HEK293 (cell line): ENCODE results near the gene MED8.

ENCODE experiments used
- CTCF ChIA-PET: fragments of 350-600 bp; formaldehyde crosslinking; extraction: SDS; loops from one replicate; lab custom pipeline; 2021; ENCODE audit warnings: antibody characterized with exemption; lab: Yijun Ruan, JAX
- POLR2A ChIA-PET: fragments of 300-600 bp; formaldehyde crosslinking; extraction: SDS; loops from one replicate; lab custom pipeline; 2020; ENCODE audit warnings: antibody characterized with exemption, inconsistent platforms; lab: Yijun Ruan, JAX
- H3K27ac ChIP-seq: fragments of 200-500 bp; sonication (Bioruptor generic); 2 replicates; pipeline ENCODE4 v1.5.1; 2014; ENCODE audit warnings: low read depth, low read length, control low read depth, inconsistent platforms; ENCODE audit errors: extremely low read depth
- H3K36me3 ChIP-seq, 2 experiments: fragments of 200-500 bp in 1 of 2; sonication (Bioruptor generic) in 1 of 2; 1 replicate in 1 of 2; 2 replicates in 1 of 2; pipeline ENCODE4 v1.5.1; 2014 to 2017; ENCODE audit warnings: inconsistent platforms in 2 of 2, low read length in 2 of 2; ENCODE audit not compliant: control insufficient read depth in 2 of 2, insufficient read depth in 1 of 2
- H3K4me1 ChIP-seq: fragments of 200-500 bp; sonication (Bioruptor generic); 2 replicates; pipeline ENCODE4 v1.5.1; 2014; ENCODE audit warnings: mild to moderate bottlenecking, low read length, inconsistent platforms; ENCODE audit not compliant: control insufficient read depth, insufficient read depth
- H3K4me3 ChIP-seq: 2 replicates; pipeline ENCODE4 v1.5.1; 2011; ENCODE audit warnings: low read depth, mild to moderate bottlenecking, control low read depth, low read length, moderate library complexity
- H3K9me3 ChIP-seq: fragments of 200-500 bp; sonication (Bioruptor generic); 2 replicates; pipeline ENCODE4 v1.5.1; 2014; ENCODE audit warnings: low read depth, low read length, inconsistent platforms; ENCODE audit not compliant: control insufficient read depth, insufficient read depth
- HOXC10 ChIP-seq: sonication (generic); formaldehyde crosslinking; IDR thresholded peaks from 2 replicates; pipeline ENCODE4 v1.8.1; 2023; ENCODE audit warnings: mild to moderate bottlenecking, missing genetic modification reagents
- KLF16 ChIP-seq: fragments of 450-650 bp; formaldehyde crosslinking; IDR thresholded peaks from 2 replicates; pipeline ENCODE4 v1.5.1; 2017; ENCODE audit warnings: missing biosample characterization, missing genetic modification characterization
- KLF7 ChIP-seq: fragments of 450-650 bp; formaldehyde crosslinking; IDR thresholded peaks from 2 replicates; pipeline ENCODE4 v1.5.1; 2016; ENCODE audit warnings: missing biosample characterization, missing genetic modification characterization, borderline replicate concordance
- OSR2 ChIP-seq: fragments of 450-650 bp; formaldehyde crosslinking; IDR thresholded peaks from 2 replicates; pipeline ENCODE4 v1.5.1; 2016; ENCODE audit warnings: missing biosample characterization, missing genetic modification characterization
- PRDM4 ChIP-seq: fragments of 450-650 bp; formaldehyde crosslinking; IDR thresholded peaks from 2 replicates; pipeline ENCODE4 v1.5.1; 2017; ENCODE audit warnings: missing biosample characterization, missing genetic modification characterization
- SCRT2 ChIP-seq: fragments of 450-650 bp; formaldehyde crosslinking; IDR thresholded peaks from 2 replicates; pipeline ENCODE4 v1.5.1; 2016; ENCODE audit warnings: missing biosample characterization, missing genetic modification characterization
- ZFP3 ChIP-seq: fragments of 450-650 bp; formaldehyde crosslinking; IDR thresholded peaks from 2 replicates; pipeline ENCODE4 v1.5.1; 2016; ENCODE audit warnings: low read depth, missing biosample characterization, missing genetic modification characterization
- ZFP37 ChIP-seq: fragments of 450-650 bp; formaldehyde crosslinking; IDR thresholded peaks from 2 replicates; pipeline ENCODE4 v1.5.1; 2016; ENCODE audit warnings: missing biosample characterization, missing genetic modification characterization
- ZNF10 ChIP-seq: fragments of 450-650 bp; formaldehyde crosslinking; IDR thresholded peaks from 2 replicates; pipeline ENCODE4 v1.5.1; 2017; ENCODE audit warnings: missing biosample characterization, missing genetic modification characterization
- ZNF112 ChIP-seq: fragments of 450-650 bp; formaldehyde crosslinking; IDR thresholded peaks from 2 replicates; pipeline ENCODE4 v1.5.0; 2017; ENCODE audit warnings: missing biosample characterization, missing genetic modification characterization
- ZNF155 ChIP-seq: fragments of 450-650 bp; formaldehyde crosslinking; IDR thresholded peaks from 2 replicates; pipeline ENCODE4 v1.5.1; 2016; ENCODE audit warnings: missing biosample characterization, missing genetic modification characterization
- ZNF2 ChIP-seq: fragments of 450-650 bp; formaldehyde crosslinking; IDR thresholded peaks from 2 replicates; pipeline ENCODE4 v1.5.1; 2016; ENCODE audit warnings: missing biosample characterization, missing genetic modification characterization
- ZNF211 ChIP-seq: fragments of 450-650 bp; formaldehyde crosslinking; IDR thresholded peaks from 2 replicates; pipeline ENCODE4 v1.5.1; 2016; ENCODE audit warnings: low read depth, missing biosample characterization, missing genetic modification characterization
- ZNF24 ChIP-seq: fragments of 450-650 bp; formaldehyde crosslinking; IDR thresholded peaks from 2 replicates; pipeline ENCODE4 v1.5.1; 2016; ENCODE audit warnings: missing biosample characterization, missing genetic modification characterization
- ZNF398 ChIP-seq: fragments of 450-650 bp; formaldehyde crosslinking; IDR thresholded peaks from 2 replicates; pipeline ENCODE4 v1.5.1; 2017; ENCODE audit warnings: missing biosample characterization, missing genetic modification characterization
- ZNF423 ChIP-seq: fragments of 450-650 bp; formaldehyde crosslinking; IDR thresholded peaks from 2 replicates; pipeline ENCODE4 v1.5.1; 2016; ENCODE audit warnings: missing biosample characterization, missing genetic modification characterization
- ZNF473 ChIP-seq: fragments of 450-650 bp; formaldehyde crosslinking; IDR thresholded peaks from 2 replicates; pipeline ENCODE4 v1.5.1; 2017; ENCODE audit warnings: missing biosample characterization, missing genetic modification characterization
- ZNF513 ChIP-seq: fragments of 450-650 bp; IDR thresholded peaks from 2 replicates; pipeline ENCODE4 v1.5.1; 2018; ENCODE audit warnings: missing biosample characterization, missing genetic modification characterization
- ZNF530 ChIP-seq: fragments of 450-650 bp; formaldehyde crosslinking; IDR thresholded peaks from 2 replicates; pipeline ENCODE4 v1.5.1; 2016; ENCODE audit warnings: low read depth, missing biosample characterization, missing genetic modification characterization
- ZNF629 ChIP-seq: fragments of 450-650 bp; formaldehyde crosslinking; IDR thresholded peaks from 2 replicates; pipeline ENCODE4 v1.5.1; 2017; ENCODE audit warnings: missing biosample characterization, missing genetic modification characterization
- ZSCAN18 ChIP-seq: fragments of 450-650 bp; formaldehyde crosslinking; IDR thresholded peaks from 2 replicates; pipeline ENCODE4 v1.5.1; 2016; ENCODE audit warnings: missing biosample characterization, missing genetic modification characterization

MED8 gene

GRCh38 chr1:43358121-43358745, 31.4 kb downstream of the MED8 start (continued):
- TF ChIP-seq ZNF24 (tag by site-specific recombination) = 0 out of 2 replicates have a peak, but pooled peaks have one; percentile 18

GRCh38 chr1:43357251-43357650, 32.3 kb downstream of the MED8 start:
- Histone ChIP-seq H3K4me3 (no peak overlapping the region), H3K36me3 (peaks cover 12 to 32% of the 10 kb centered on the region in 2 experiments), H3K4me1 (peaks cover 6% of the 10 kb centered on the region), H3K9me3 (no peaks in the 10 kb centered on the region), H3K27ac (no peak overlapping the region)
- ChIA-PET POLR2A (interaction anchor here (0.7 to 2.5 kb wide), 4 partner anchors 9 to 872 kb away, joined by 5 to 32 read pairs (median 14); no protein-coding TSS in a partner anchor), CTCF (interaction anchor here (0.7 kb wide), 1 partner anchor 57 kb away, joined by 4 read pairs; no protein-coding TSS in a partner anchor)
- TF ChIP-seq ZNF155 (tag by site-specific recombination) (no peak), KLF16 (tag by site-specific recombination) (no peak), ZNF629 (tag by site-specific recombination) (no peak), HOXC10 (no peak), ZNF211 (no peak), PRDM4 (no peak), SCRT2 (tag by site-specific recombination) (no peak), ZNF423 (no peak), ZSCAN18 (tag by site-specific recombination) (no peak), ZNF530 (tag by site-specific recombination) (no peak), ZFP3 (tag by site-specific recombination) (no peak), ZNF473 (tag by site-specific recombination) (no peak), ZNF10 (tag by site-specific recombination) (no peak), ZFP37 (tag by site-specific recombination) (no peak), KLF7 (tag by site-specific recombination) (no peak), ZNF398 (tag by site-specific recombination) (no peak), ZNF2 (tag by site-specific recombination) (no peak), ZNF112 (no peak)

- ChIA-PET POLR2A (interaction anchor here (0.6 to 1.1 kb wide), 2 partner anchors 8 to 295 kb away, joined by 5 to 6 read pairs; partner anchors contain the start of gene KDM4A), CTCF (no interaction called here)
- Histone ChIP-seq H3K27ac (no peak overlapping the region), H3K4me3 (no peak overlapping the region), H3K4me1 (0 out of 2 replicates have a peak, but pooled peaks cover under 1% of the 10 kb centered on the region), H3K9me3 (no peaks in the 10 kb centered on the region), H3K36me3 (peaks cover 0 to 9% of the 10 kb centered on the region in 2 experiments; a peak in 1 of 3 replicates)
- TF ChIP-seq OSR2 (tag by site-specific recombination) (no peak), ZNF513 (tag by site-specific recombination) (no peak), ZNF398 (tag by site-specific recombination) (no peak)
Measured at GRCh38 chr1:43354936-43355335, 34.7 kb downstream of the MED8 start.
